HL-60 (cell line): Measurements from ENCODE around the gene DGKH.
"Not testable (repeated sequence)": the region's sequence is repeated elsewhere in the genome, so short reads cannot be mapped to it uniquely, and the experiment has no call there.

ENCODE experiments used
- DNase-seq, 2 experiments: peaks; one replicate each; pipeline ENCODE4 v3.0.0-alpha.2; 2010 to 2020; ENCODE audit warnings: low read depth in 1 of 2, low spot score in 1 of 2
- H3K27ac ChIP-seq: fragments of 250-450 bp; sonication (Bioruptor Pico); replicated peaks from 2 replicates; pipeline ENCODE4 v1.5.1; 2020; ENCODE audit warnings: mild to moderate bottlenecking, moderate library complexity
- H3K27me3 ChIP-seq: fragments of 250-450 bp; sonication (Bioruptor Pico); 2 replicates; pipeline ENCODE4 v1.5.1; 2021; ENCODE audit warnings: mild to moderate bottlenecking, moderate library complexity; ENCODE audit not compliant: insufficient read depth, poor library complexity, severe bottlenecking
- H3K4me3 ChIP-seq: replicated peaks from 2 replicates; pipeline ENCODE4 v1.5.1; 2011; ENCODE audit warnings: mild to moderate bottlenecking, control low read depth, low read length; ENCODE audit not compliant: insufficient read depth
- GABPA ChIP-seq: IDR thresholded peaks from 2 replicates; pipeline ENCODE4 v1.6.1; 2012; ENCODE audit warnings: low read depth
- POLR2AphosphoS5 ChIP-seq: IDR thresholded peaks from 2 replicates; pipeline ENCODE4 v1.6.1; 2012; ENCODE audit warnings: low read depth
- SPI1 ChIP-seq: IDR thresholded peaks from 2 replicates; pipeline ENCODE4 v1.6.1; 2012; ENCODE audit warnings: low read depth, mild to moderate bottlenecking, borderline replicate concordance
- TF ChIP-seq, protein P1 (sequence below): IDR thresholded peaks from one replicate; pipeline ENCODE4 v1.5.1; 2011; ENCODE audit warnings: low read length, control low read depth, inconsistent platforms; ENCODE audit not compliant: insufficient read depth
- TF ChIP-seq, protein P2 (sequence below): IDR thresholded peaks from 2 replicates; pipeline ENCODE4 v1.6.1; 2012; ENCODE audit warnings: low read depth; ENCODE audit not compliant: insufficient replicate concordance

DGKH gene

DNA sequence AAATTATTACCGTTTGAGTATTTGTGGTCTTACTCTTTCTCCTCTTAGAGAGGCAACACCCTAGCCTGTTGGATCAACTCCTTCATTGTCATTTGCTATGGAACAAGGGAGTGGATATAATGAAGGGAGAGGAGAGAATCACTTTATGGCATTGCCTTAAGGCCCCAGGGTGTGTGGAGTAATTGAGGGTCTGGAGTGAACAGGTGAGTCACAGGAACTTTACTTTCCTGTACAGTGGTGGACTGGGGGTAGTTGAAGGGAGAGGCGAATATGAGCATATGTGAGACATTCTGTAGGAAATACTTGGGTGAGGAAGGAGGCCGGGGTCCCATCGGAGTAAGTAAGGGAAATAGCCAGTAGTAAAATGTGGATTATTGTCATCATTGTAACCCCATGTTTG, 17.0 kb downstream of the DGKH start:
- DNase-seq = no peak
- H3K27ac ChIP-seq = no peak overlapping the region
- TF ChIP-seq GABPA (no peak), POLR2AphosphoS5 (no peak), SPI1 (no peak)
- TF ChIP-seq, protein P1, sequence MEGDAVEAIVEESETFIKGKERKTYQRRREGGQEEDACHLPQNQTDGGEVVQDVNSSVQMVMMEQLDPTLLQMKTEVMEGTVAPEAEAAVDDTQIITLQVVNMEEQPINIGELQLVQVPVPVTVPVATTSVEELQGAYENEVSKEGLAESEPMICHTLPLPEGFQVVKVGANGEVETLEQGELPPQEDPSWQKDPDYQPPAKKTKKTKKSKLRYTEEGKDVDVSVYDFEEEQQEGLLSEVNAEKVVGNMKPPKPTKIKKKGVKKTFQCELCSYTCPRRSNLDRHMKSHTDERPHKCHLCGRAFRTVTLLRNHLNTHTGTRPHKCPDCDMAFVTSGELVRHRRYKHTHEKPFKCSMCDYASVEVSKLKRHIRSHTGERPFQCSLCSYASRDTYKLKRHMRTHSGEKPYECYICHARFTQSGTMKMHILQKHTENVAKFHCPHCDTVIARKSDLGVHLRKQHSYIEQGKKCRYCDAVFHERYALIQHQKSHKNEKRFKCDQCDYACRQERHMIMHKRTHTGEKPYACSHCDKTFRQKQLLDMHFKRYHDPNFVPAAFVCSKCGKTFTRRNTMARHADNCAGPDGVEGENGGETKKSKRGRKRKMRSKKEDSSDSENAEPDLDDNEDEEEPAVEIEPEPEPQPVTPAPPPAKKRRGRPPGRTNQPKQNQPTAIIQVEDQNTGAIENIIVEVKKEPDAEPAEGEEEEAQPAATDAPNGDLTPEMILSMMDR = no peak
- TF ChIP-seq, protein P2, sequence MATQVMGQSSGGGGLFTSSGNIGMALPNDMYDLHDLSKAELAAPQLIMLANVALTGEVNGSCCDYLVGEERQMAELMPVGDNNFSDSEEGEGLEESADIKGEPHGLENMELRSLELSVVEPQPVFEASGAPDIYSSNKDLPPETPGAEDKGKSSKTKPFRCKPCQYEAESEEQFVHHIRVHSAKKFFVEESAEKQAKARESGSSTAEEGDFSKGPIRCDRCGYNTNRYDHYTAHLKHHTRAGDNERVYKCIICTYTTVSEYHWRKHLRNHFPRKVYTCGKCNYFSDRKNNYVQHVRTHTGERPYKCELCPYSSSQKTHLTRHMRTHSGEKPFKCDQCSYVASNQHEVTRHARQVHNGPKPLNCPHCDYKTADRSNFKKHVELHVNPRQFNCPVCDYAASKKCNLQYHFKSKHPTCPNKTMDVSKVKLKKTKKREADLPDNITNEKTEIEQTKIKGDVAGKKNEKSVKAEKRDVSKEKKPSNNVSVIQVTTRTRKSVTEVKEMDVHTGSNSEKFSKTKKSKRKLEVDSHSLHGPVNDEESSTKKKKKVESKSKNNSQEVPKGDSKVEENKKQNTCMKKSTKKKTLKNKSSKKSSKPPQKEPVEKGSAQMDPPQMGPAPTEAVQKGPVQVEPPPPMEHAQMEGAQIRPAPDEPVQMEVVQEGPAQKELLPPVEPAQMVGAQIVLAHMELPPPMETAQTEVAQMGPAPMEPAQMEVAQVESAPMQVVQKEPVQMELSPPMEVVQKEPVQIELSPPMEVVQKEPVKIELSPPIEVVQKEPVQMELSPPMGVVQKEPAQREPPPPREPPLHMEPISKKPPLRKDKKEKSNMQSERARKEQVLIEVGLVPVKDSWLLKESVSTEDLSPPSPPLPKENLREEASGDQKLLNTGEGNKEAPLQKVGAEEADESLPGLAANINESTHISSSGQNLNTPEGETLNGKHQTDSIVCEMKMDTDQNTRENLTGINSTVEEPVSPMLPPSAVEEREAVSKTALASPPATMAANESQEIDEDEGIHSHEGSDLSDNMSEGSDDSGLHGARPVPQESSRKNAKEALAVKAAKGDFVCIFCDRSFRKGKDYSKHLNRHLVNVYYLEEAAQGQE = no peak
- H3K27me3 ChIP-seq = no peaks in the 10 kb centered on the region
- no peak overlapping the region for H3K4me3 ChIP-seq

DNA sequence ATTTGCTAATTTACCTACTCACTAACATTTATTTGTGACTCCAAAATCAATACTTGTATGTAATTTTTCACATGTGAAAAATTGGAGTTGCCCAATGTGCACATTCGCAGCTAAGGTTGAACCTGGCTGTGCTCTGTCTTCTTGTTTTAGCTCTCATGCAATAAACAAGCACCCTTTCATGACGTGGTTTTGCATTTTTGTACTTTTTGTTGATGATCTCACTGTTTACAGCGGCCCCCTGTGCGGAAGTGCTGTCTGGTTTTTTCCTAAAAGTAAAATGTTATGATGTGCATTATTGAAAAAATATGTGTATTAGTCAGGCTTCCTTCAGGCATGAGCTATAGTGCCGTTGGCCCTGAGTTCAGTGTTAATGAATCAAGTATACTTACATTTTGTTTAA, 18.1 kb downstream of the DGKH start:
- H3K27me3 ChIP-seq = no peaks in the 10 kb centered on the region
- no peak overlapping the region for H3K4me3 ChIP-seq
- H3K27ac ChIP-seq = no peak overlapping the region
- no peak for DNase-seq
- TF ChIP-seq SPI1 (no peak), GABPA (no peak), POLR2AphosphoS5 (no peak)
- TF ChIP-seq, protein P2 = no peak
- TF ChIP-seq, protein P1 = no peak

DNA sequence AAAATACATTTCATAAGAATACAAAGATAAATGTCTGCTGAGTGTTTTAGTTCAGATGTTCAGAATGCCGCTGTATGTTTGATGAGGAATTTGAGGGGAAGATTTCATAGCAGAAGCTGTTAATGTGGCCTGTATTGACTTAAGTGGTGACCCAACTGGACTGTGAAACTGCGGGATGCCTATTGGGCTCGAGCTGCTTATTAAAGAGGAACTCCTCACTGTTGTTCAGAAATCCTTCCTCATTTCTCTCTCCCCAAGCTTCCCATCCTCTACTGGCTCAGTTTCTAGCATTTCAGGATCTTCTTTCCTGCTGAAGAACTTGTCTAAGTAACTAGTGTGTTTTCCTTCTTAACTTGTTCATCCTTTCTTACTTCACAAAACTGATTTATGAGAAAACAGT, 20.4 kb downstream of the DGKH start:
- peak in 1 of 2 experiments; percentile 56 for DNase-seq
- H3K27ac ChIP-seq = no peak overlapping the region
- no peak for TF ChIP-seq GABPA
- TF ChIP-seq, protein P1 = no peak
- peak; percentile 79 for TF ChIP-seq SPI1
- no peak for TF ChIP-seq POLR2AphosphoS5
- TF ChIP-seq, protein P2 = no peak
- H3K4me3 ChIP-seq = no peak overlapping the region
- no peaks in the 10 kb centered on the region for H3K27me3 ChIP-seq

DNA sequence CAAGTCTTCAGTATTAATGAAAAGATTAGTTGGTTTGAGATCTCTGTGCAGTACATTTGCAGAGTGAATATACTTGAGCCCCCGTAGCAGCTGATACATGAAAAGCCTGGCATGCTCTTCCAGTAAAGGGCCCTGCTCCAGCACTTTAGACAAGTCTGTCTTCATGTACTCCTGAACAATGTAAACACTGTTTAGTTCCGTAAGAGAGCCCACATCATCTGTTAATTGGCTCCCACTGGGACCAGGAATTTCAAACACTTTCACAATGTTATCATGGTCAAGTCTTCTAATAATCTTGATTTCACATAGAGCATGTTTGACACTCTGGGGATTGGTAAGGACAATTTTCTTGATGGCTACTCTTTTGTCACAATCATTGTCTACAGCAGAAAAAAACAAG, 22.2 kb downstream of the DGKH start:
- DNase-seq, H3K27me3 ChIP-seq, H3K4me3 ChIP-seq, H3K27ac ChIP-seq: not testable (repeated sequence)

DNA sequence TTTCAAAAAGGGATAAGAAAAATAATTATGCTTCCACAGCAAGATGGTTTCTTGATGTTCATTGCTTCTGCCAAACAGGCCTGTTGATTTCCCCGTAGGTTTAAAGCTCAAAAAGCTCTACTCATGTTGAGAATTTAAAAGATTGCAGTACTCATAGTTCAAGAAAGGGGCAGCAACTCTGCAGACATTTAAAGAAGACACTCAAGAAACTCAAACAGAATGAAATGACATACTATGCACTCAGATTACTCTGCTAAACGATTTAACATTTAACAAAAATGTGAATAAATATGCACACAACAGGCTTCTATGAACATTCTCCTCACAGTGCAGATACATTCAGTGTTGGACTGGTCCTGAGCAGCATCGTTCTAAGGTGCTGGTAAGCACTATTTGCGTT, 22.7 kb downstream of the DGKH start:
- not testable (repeated sequence) for DNase-seq, H3K4me3 ChIP-seq, H3K27ac ChIP-seq, H3K27me3 ChIP-seq
